ENCODE data around the gene PSRC1.

Gene PSRC1

DNA sequence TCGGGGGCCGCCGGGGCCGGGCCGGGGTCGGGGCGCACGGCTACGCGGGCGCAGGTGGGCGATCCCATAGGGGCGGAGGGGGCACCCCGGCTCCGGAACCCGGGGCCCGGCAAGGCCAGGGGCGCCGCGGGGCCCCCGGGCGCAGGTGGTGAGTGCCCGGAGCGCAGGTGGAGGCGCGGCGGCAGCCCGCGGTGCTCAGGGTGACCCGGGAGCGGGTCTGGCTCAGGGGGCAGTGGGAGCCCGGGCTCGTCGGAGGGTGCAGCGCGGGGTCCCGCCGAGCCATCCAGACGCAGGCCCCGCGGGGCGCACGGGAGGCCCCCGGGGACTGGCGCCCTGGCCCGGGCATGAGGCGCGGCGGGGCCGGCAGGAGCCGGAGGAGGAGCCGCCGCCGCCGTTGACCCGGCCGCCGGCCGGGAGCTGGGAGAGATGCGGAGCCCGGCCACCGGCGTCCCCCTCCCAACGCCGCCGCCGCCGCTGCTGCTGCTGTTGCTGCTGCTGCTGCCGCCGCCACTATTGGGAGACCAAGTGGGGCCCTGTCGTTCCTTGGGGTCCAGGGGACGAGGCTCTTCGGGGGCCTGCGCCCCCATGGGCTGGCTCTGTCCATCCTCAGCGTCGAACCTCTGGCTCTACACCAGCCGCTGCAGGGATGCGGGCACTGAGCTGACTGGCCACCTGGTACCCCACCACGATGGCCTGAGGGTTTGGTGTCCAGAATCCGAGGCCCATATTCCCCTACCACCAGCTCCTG is 33.1 kb downstream of the PSRC1 start:
- Histone ChIP-seq H3K23ac (ENCODE audit: low read length) (no peak overlapping the region), H3K27me3 (ENCODE audit: insufficient read depth, low read length, poor library complexity) (no peaks in the 10 kb centered on the region), H3K4me2 (ENCODE audit: low read length) (peak overlapping the region; percentile 61), H3K4me3 (ENCODE audit: low read length) (peak overlapping the region; percentile 41), H3K4ac (ENCODE audit: low read depth, low read length) (no peak overlapping the region), H3K56ac (ENCODE audit: low read length) (peak overlapping the region; percentile 73), H2BK120ac (ENCODE audit: low read depth, low read length) (no peak overlapping the region), H2BK5ac (ENCODE audit: low read length) (no peak overlapping the region), H3K18ac (ENCODE audit: low read length) (peak overlapping the region; percentile 42), H3K36me3 (ENCODE audit: control insufficient read depth, insufficient read depth, low read length) (no peaks in the 10 kb centered on the region), H2AK5ac (ENCODE audit: low read length) (no peak overlapping the region), H4K5ac (ENCODE audit: low read length) (no peak overlapping the region), H3K9ac (ENCODE audit: low read length) (peak overlapping the region; percentile 63), H3K27ac (ENCODE audit: low read depth, low read length) (no peak overlapping the region), H4K8ac (ENCODE audit: low read depth, low read length) (no peak overlapping the region), H3K4me1 (ENCODE audit: control insufficient read depth, low read depth, low read length) (peaks cover 10% of the 10 kb centered on the region), H3K79me2 (ENCODE audit: control insufficient read depth, insufficient read depth, low read length) (no peaks in the 10 kb centered on the region), H3K79me1 (ENCODE audit: low read length) (no peaks in the 10 kb centered on the region), H2BK15ac (replicated peaks; ENCODE audit: low read depth) (no peak overlapping the region)
- WGBS (ENCODE audit: extremely low coverage, insufficient coverage, low lambda C conversion rate), result no CpG with 5 or more reads among the region's 80 CpGs
- no peak for DNase-seq

DNA sequence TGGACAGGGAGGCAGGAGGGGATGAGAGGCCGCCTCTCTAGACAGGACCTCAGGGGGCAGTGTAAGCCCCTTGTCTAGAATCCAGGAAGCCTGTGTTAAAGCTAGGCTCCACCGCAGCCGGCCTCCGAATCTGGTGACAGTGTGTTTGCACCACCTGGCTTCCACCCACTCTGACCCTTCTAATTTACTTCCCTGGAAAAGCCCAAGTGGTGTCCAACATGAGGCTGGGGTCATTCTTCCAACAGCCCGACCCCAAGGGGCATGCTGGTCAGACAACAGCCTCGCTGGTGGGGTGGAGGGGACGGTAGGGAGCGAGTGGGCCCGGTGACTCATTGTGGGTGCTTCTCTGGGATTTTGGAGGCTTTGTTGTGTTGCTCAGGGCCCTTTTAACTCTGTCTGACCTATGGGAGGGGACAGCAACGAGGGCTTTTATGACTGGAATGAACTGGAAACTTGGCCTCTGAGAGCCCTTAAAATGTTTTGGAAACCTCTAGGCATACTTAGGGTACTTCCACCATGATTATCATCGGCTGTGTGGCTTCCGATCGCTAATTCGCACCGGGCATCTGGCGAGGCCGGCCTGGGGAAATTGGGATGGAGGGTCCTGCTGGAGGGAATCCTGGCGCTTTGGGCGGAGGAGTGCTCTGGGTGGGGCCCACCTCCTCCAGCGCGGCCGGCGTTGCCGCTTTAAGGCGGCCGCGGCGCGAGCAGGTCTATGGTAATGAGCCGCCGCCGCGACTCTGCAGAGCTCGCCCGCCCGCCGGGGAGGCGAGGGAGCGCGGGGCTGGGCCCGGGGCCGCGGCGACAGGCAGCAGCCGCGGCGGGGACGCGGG is 33.9 kb downstream of the PSRC1 start, which contains the start of gene CELSR2:
Gene CELSR2 (plus strand): TSS at position 743 of the 833 bp plus-strand sequence. CDS start 541 bp downstream, outside the sequence.
- no peaks in the 10 kb centered on the region for H3K79me1 ChIP-seq (ENCODE audit: low read length)
- H3K4me3 ChIP-seq (ENCODE audit: low read length), result peak within 1 kb of the TSS; percentile 41
- peak within 1 kb of the TSS; percentile 42 for H3K18ac ChIP-seq (ENCODE audit: low read length)
- H2BK5ac ChIP-seq (ENCODE audit: low read length), result no peak within 1 kb of the TSS
- no peak within 1 kb of the TSS for H4K8ac ChIP-seq (ENCODE audit: low read depth, low read length)
- H3K4me1 ChIP-seq (ENCODE audit: control insufficient read depth, low read depth, low read length), result peaks cover 3% of the 10 kb centered on the region
- H2AK5ac ChIP-seq (ENCODE audit: low read length), result no peak within 1 kb of the TSS
- H3K27me3 ChIP-seq (ENCODE audit: insufficient read depth, low read length, poor library complexity), result no peaks in the 10 kb centered on the region
- no peak within 1 kb of the TSS for H4K5ac ChIP-seq (ENCODE audit: low read length)
- H3K9ac ChIP-seq (ENCODE audit: low read length), result peak within 1 kb of the TSS; percentile 63
- H2BK15ac ChIP-seq (replicated peaks; ENCODE audit: low read depth), result no peak within 1 kb of the TSS
- no peak within 1 kb of the TSS for H3K27ac ChIP-seq (ENCODE audit: low read depth, low read length)
- WGBS (ENCODE audit: extremely low coverage, insufficient coverage, low lambda C conversion rate), result no CpG with 5 or more reads among the region's 49 CpGs
- no peak within 1 kb of the TSS for H3K23ac ChIP-seq (ENCODE audit: low read length)
- DNase-seq, result peak; percentile 90
- no peaks in the 10 kb centered on the region for H3K79me2 ChIP-seq (ENCODE audit: control insufficient read depth, insufficient read depth, low read length)
- H3K36me3 ChIP-seq (ENCODE audit: control insufficient read depth, insufficient read depth, low read length), result no peaks in the 10 kb centered on the region
- H3K4ac ChIP-seq (ENCODE audit: low read depth, low read length), result no peak within 1 kb of the TSS
- H2BK120ac ChIP-seq (ENCODE audit: low read depth, low read length), result no peak within 1 kb of the TSS
- peak within 1 kb of the TSS; percentile 73 for H3K56ac ChIP-seq (ENCODE audit: low read length)
- H3K4me2 ChIP-seq (ENCODE audit: low read length), result peak within 1 kb of the TSS; percentile 61

DNA sequence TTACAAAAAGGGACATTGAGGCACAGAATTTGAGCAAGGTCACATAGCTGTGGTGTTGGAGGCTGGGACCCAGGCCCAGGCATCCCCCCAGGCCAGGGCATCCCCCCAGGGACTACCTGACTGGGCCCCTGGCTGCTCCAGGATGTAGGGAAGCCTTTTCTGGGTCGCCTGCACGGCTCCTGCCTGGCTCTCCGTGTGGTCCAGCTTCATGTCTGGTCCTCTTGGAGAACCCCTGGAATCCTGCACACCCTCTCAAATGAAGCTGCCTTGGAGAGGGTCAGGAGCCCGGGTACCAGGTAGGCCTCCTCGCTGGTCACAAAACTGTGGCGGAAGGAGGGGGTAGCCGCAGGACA is 34.5 kb downstream of the PSRC1 start:
- no peaks in the 10 kb centered on the region for H3K79me1 ChIP-seq (ENCODE audit: low read length)
- no peak overlapping the region for H3K4ac ChIP-seq (ENCODE audit: low read depth, low read length)
- H2BK5ac ChIP-seq (ENCODE audit: low read length), result no peak overlapping the region
- H2AK5ac ChIP-seq (ENCODE audit: low read length), result no peak overlapping the region
- no peaks in the 10 kb centered on the region for H3K4me1 ChIP-seq (ENCODE audit: control insufficient read depth, low read depth, low read length)
- H3K9ac ChIP-seq (ENCODE audit: low read length), result no peak overlapping the region
- H2BK120ac ChIP-seq (ENCODE audit: low read depth, low read length), result no peak overlapping the region
- no peak overlapping the region for H2BK15ac ChIP-seq (replicated peaks; ENCODE audit: low read depth)
- no peak for DNase-seq
- no peak overlapping the region for H3K23ac ChIP-seq (ENCODE audit: low read length)
- H3K4me2 ChIP-seq (ENCODE audit: low read length), result no peak overlapping the region
- H3K27ac ChIP-seq (ENCODE audit: low read depth, low read length), result no peak overlapping the region
- H3K56ac ChIP-seq (ENCODE audit: low read length), result peak overlapping the region; percentile 65
- H4K5ac ChIP-seq (ENCODE audit: low read length), result no peak overlapping the region
- no peak overlapping the region for H4K8ac ChIP-seq (ENCODE audit: low read depth, low read length)
- no CpG with 5 or more reads among the region's 7 CpGs for WGBS (ENCODE audit: extremely low coverage, insufficient coverage, low lambda C conversion rate)
- no peak overlapping the region for H3K4me3 ChIP-seq (ENCODE audit: low read length)
- H3K79me2 ChIP-seq (ENCODE audit: control insufficient read depth, insufficient read depth, low read length), result no peaks in the 10 kb centered on the region
- no peaks in the 10 kb centered on the region for H3K36me3 ChIP-seq (ENCODE audit: control insufficient read depth, insufficient read depth, low read length)
- H3K27me3 ChIP-seq (ENCODE audit: insufficient read depth, low read length, poor library complexity), result no peaks in the 10 kb centered on the region
- H3K18ac ChIP-seq (ENCODE audit: low read length), result no peak overlapping the region

DNA sequence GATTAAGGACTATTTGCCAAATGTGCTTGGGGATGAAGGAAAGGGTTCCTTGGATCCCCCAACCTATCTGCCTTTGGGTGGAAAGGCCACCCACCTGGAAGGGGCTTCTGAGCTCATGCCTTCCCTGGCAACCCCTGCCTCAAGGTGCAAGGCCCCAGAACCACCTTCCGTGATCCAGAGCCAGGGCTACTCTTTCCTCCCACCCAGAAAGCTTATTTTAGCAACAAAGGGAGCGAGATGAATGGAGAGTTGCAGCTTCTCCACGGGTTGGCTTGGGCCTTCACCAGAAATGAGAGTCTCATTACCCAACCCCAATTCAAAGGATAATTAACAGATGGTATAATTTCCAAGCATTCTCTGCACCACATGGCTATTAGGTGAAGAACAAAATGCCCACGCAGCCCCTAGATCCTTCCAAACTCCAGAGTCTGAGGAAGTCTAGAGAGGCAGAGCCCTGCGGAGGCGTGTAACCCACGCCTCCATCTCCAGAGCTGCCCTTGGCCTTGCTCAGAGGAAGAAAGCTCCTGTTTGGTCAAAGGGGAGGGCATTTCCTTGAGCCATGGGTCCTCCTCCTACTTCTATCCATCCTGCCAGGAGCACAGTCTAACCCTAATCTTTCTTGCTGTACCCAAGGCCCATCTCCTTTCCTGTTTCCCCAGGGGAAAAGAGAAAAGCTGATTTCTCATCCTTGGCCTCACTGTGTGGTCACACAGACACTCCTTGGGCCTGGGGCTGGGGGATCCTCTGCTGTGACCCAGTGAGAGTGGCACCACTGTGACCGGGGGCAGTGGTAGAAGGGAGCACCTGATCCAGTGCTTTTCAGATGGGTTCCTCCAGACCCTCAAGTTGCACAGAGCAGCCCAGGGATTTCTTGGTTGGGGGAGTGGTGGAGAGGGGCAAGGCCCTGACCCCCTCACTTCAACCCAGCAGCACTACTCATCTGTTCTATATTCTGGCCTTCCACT is 35.3 kb downstream of the PSRC1 start:
- no CpG with 5 or more reads among the region's 8 CpGs for WGBS (ENCODE audit: extremely low coverage, insufficient coverage, low lambda C conversion rate)
- no peak overlapping the region for H3K4me2 ChIP-seq (ENCODE audit: low read length)
- no peaks in the 10 kb centered on the region for H3K79me2 ChIP-seq (ENCODE audit: control insufficient read depth, insufficient read depth, low read length)
- H3K23ac ChIP-seq (ENCODE audit: low read length), result no peak overlapping the region
- H3K4me3 ChIP-seq (ENCODE audit: low read length), result no peak overlapping the region
- no peak overlapping the region for H2AK5ac ChIP-seq (ENCODE audit: low read length)
- H3K79me1 ChIP-seq (ENCODE audit: low read length), result no peaks in the 10 kb centered on the region
- no peak overlapping the region for H2BK5ac ChIP-seq (ENCODE audit: low read length)
- no peak overlapping the region for H3K18ac ChIP-seq (ENCODE audit: low read length)
- H2BK120ac ChIP-seq (ENCODE audit: low read depth, low read length), result no peak overlapping the region
- DNase-seq, result no peak
- no peak overlapping the region for H3K9ac ChIP-seq (ENCODE audit: low read length)
- no peak overlapping the region for H3K56ac ChIP-seq (ENCODE audit: low read length)
- no peak overlapping the region for H4K5ac ChIP-seq (ENCODE audit: low read length)
- no peak overlapping the region for H3K4ac ChIP-seq (ENCODE audit: low read depth, low read length)
- H3K27ac ChIP-seq (ENCODE audit: low read depth, low read length), result no peak overlapping the region
- H4K8ac ChIP-seq (ENCODE audit: low read depth, low read length), result no peak overlapping the region
- no peaks in the 10 kb centered on the region for H3K36me3 ChIP-seq (ENCODE audit: control insufficient read depth, insufficient read depth, low read length)
- no peak overlapping the region for H2BK15ac ChIP-seq (replicated peaks; ENCODE audit: low read depth)
- H3K4me1 ChIP-seq (ENCODE audit: control insufficient read depth, low read depth, low read length), result no peaks in the 10 kb centered on the region
- no peaks in the 10 kb centered on the region for H3K27me3 ChIP-seq (ENCODE audit: insufficient read depth, low read length, poor library complexity)

DNA sequence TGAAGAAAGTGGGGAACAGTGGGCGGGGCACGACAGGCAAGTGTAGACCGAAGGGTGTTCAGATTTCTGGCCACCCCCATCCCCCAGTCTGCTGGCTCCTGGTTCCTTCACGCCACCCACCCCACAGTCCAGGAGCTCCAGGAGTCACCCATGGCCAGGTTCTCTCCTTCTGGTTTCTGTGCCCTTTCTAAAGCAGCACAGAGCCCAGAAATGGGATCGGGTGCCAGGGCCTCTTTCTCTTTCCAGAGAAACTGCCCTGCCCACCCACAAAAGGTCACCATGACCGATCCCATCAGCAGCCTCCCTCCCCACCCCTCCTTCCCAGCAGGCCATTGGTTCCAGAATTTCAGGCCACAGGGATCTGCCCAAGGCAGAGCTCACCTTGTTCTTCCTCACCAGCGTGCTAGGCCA is 36.8 kb downstream of the PSRC1 start:
- no peak overlapping the region for H4K8ac ChIP-seq (ENCODE audit: low read depth, low read length)
- H2BK120ac ChIP-seq (ENCODE audit: low read depth, low read length), result no peak overlapping the region
- H3K9ac ChIP-seq (ENCODE audit: low read length), result no peak overlapping the region
- H3K4me1 ChIP-seq (ENCODE audit: control insufficient read depth, low read depth, low read length), result peaks cover 3% of the 10 kb centered on the region
- H3K36me3 ChIP-seq (ENCODE audit: control insufficient read depth, insufficient read depth, low read length), result no peaks in the 10 kb centered on the region
- H2BK15ac ChIP-seq (replicated peaks; ENCODE audit: low read depth), result no peak overlapping the region
- H2BK5ac ChIP-seq (ENCODE audit: low read length), result no peak overlapping the region
- H3K4me3 ChIP-seq (ENCODE audit: low read length), result no peak overlapping the region
- H3K23ac ChIP-seq (ENCODE audit: low read length), result no peak overlapping the region
- H3K27ac ChIP-seq (ENCODE audit: low read depth, low read length), result no peak overlapping the region
- no peak overlapping the region for H2AK5ac ChIP-seq (ENCODE audit: low read length)
- H3K79me1 ChIP-seq (ENCODE audit: low read length), result no peaks in the 10 kb centered on the region
- no peak overlapping the region for H3K18ac ChIP-seq (ENCODE audit: low read length)
- H3K4me2 ChIP-seq (ENCODE audit: low read length), result no peak overlapping the region
- no peaks in the 10 kb centered on the region for H3K79me2 ChIP-seq (ENCODE audit: control insufficient read depth, insufficient read depth, low read length)
- DNase-seq, result no peak
- WGBS (ENCODE audit: extremely low coverage, insufficient coverage, low lambda C conversion rate), result no CpG with 5 or more reads among the region's 7 CpGs
- H4K5ac ChIP-seq (ENCODE audit: low read length), result no peak overlapping the region
- H3K4ac ChIP-seq (ENCODE audit: low read depth, low read length), result no peak overlapping the region
- H3K27me3 ChIP-seq (ENCODE audit: insufficient read depth, low read length, poor library complexity), result no peaks in the 10 kb centered on the region
- H3K56ac ChIP-seq (ENCODE audit: low read length), result no peak overlapping the region

Measured in mesendoderm (in vitro differentiated cells).